Ovary (tissue), 3 donors: ENCODE data around the gene SASS6.

ENCODE experiments used
- CTCF ChIP-seq, 3 donors: fragments of 450-650 bp in 2 of 3; fragments of 200-600 bp in 1 of 3; IDR thresholded peaks; one replicate each; pipeline versions ENCODE4 v1.5.1 to v1.8.0; 2016 to 2022; ENCODE audit warnings: antibody characterized with exemption in 3 of 3, mild to moderate bottlenecking in 1 of 3
- EP300 ChIP-seq: sonication (generic); formaldehyde crosslinking; IDR thresholded peaks from one replicate; pipeline ENCODE4 v1.6.1; 2017; ENCODE audit warnings: antibody characterized with exemption
- donor health status: DM: no; HTN: no; CAD: no.

GRCh38 chr1:100127226-100127625 lies 5.5 kb downstream of the SASS6 start:
- no peak for TF ChIP-seq CTCF (IDR thresholded peaks at IDR 0.05)
- no peak for TF ChIP-seq EP300
